DOHH2 (cell line): ENCODE data around the gene SYTL5.

Experiments used
- CTCF ChIP-seq: fragments of 200-600 bp; sonication (generic); IDR thresholded peaks from one replicate; pipeline ENCODE4 v1.5.1; 2014; ENCODE audit warnings: antibody characterized with exemption, mild to moderate bottlenecking, low read depth, low read length; ENCODE audit not compliant: poor library complexity, severe bottlenecking
- EZH2phosphoT487 ChIP-seq: fragments of 200-600 bp; sonication (generic); IDR thresholded peaks from 2 replicates; pipeline ENCODE4 v1.6.1; 2017; ENCODE audit warnings: borderline replicate concordance, mild to moderate bottlenecking, antibody characterized with exemption, low read length, moderate library complexity, mixed read lengths

GRCh38 chrX:38099688-38100087, 93.3 kb downstream of the SYTL5 start:
- TF ChIP-seq CTCF = no peak
- no peak for TF ChIP-seq EZH2phosphoT487
